ENCODE results near the gene SERPINE1.

Gene SERPINE1

GRCh38 chr7:101121991-101122932 lies 4.6 kb upstream of the SERPINE1 start:
- DNase-seq (ENCODE audit: low spot score) = peak; percentile 89
- Histone ChIP-seq H3K27me3 (ENCODE audit: insufficient read depth, poor library complexity, severe bottlenecking) (no peaks in the 10 kb centered on the region), H3K36me3 (ENCODE audit: low read depth) (no peaks in the 10 kb centered on the region), H3K27ac (ENCODE audit: poor library complexity, severe bottlenecking) (peak overlapping the region; percentile 89), H3K9me3 (ENCODE audit: severe bottlenecking) (no peaks in the 10 kb centered on the region), H3K4me3 (ENCODE audit: severe bottlenecking) (no peak overlapping the region), H3K4me1 (ENCODE audit: insufficient read depth, poor library complexity, severe bottlenecking) (peaks cover 28% of the 10 kb centered on the region)
- no peak for TF ChIP-seq CTCF (IDR thresholded peaks at IDR 0.05; ENCODE audit: poor library complexity, severe bottlenecking)
- peak; percentile 79 for ATAC-seq (ENCODE audit: low read depth)

GRCh38 chr7:101122933-101123702 lies 3.8 kb upstream of the SERPINE1 start:
- Histone ChIP-seq H3K36me3 (ENCODE audit: low read depth) (peaks cover 5% of the 10 kb centered on the region; the same call in 1 of the 2 replicates), H3K4me3 (ENCODE audit: severe bottlenecking) (no peak overlapping the region), H3K4me1 (ENCODE audit: insufficient read depth, poor library complexity, severe bottlenecking) (peaks cover 30% of the 10 kb centered on the region), H3K27me3 (ENCODE audit: insufficient read depth, poor library complexity, severe bottlenecking) (no peaks in the 10 kb centered on the region), H3K27ac (ENCODE audit: poor library complexity, severe bottlenecking) (peak overlapping the region; percentile 89), H3K9me3 (ENCODE audit: severe bottlenecking) (no peaks in the 10 kb centered on the region)
- ATAC-seq (ENCODE audit: low read depth) (no peak), DNase-seq (ENCODE audit: low spot score) (no peak)
- TF ChIP-seq CTCF (IDR thresholded peaks at IDR 0.05; ENCODE audit: poor library complexity, severe bottlenecking) = no peak

DNA sequence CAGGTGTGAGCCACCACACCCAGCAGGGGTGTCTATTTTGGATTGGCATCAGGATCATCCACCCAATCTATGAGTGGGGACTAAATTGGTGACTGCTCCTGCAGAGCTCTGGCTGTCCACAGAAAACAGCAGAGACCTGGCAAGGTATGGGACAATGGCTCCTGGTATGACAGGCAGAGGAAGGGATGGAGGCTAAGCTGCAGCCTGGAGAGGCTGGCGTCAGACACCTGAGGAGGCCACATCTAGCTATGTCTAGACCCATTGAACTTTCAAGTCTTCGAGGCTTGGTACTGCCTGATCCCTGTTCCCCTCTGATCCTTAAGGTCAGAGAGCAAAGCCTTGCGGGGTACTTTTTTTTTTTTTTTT lies 3.2 kb upstream of the SERPINE1 start:
- Histone ChIP-seq H3K36me3 (ENCODE audit: low read depth) (peaks cover 11% of the 10 kb centered on the region), H3K4me3 (ENCODE audit: severe bottlenecking) (no peak overlapping the region), H3K4me1 (ENCODE audit: insufficient read depth, poor library complexity, severe bottlenecking) (peaks cover 32% of the 10 kb centered on the region), H3K27me3 (ENCODE audit: insufficient read depth, poor library complexity, severe bottlenecking) (no peaks in the 10 kb centered on the region), H3K27ac (ENCODE audit: poor library complexity, severe bottlenecking) (peak overlapping the region; percentile 90), H3K9me3 (ENCODE audit: severe bottlenecking) (no peaks in the 10 kb centered on the region)
- ATAC-seq (ENCODE audit: low read depth) (no peak), DNase-seq (ENCODE audit: low spot score) (no peak)
- TF ChIP-seq CTCF (IDR thresholded peaks at IDR 0.05; ENCODE audit: poor library complexity, severe bottlenecking) = no peak

GRCh38 chr7:101124376-101125056 lies 2.4 kb upstream of the SERPINE1 start:
- DNase-seq (ENCODE audit: low spot score) (no peak), ATAC-seq (ENCODE audit: low read depth) (no peak)
- H3K36me3 ChIP-seq (ENCODE audit: low read depth) = peaks cover 19% of the 10 kb centered on the region
- H3K27ac ChIP-seq (ENCODE audit: poor library complexity, severe bottlenecking) = peak overlapping the region; percentile 90
- no peak for TF ChIP-seq CTCF (IDR thresholded peaks at IDR 0.05; ENCODE audit: poor library complexity, severe bottlenecking)
- H3K27me3 ChIP-seq (ENCODE audit: insufficient read depth, poor library complexity, severe bottlenecking) = no peaks in the 10 kb centered on the region
- peaks cover 36% of the 10 kb centered on the region for H3K4me1 ChIP-seq (ENCODE audit: insufficient read depth, poor library complexity, severe bottlenecking)
- no peak overlapping the region for H3K4me3 ChIP-seq (ENCODE audit: severe bottlenecking)
- H3K9me3 ChIP-seq (ENCODE audit: severe bottlenecking) = no peaks in the 10 kb centered on the region

Data from RWPE2 (cell line).